GM13976 (cell line): ENCODE data around the gene TMEM72.

Experiments
- DNase-seq: peaks from one replicate; pipeline ENCODE4 v3.0.0; 2012; ENCODE audit warnings: low spot score
- in situ Hi-C: fragments of 300-500 bp; cut with MboI; formaldehyde crosslinking; loops from one replicate; pipeline ENCODE4 v1.12.0; 2022; ENCODE audit warnings: low sequenced_read_pairs, mixed read lengths, inconsistent platforms; ENCODE audit not compliant: unreplicated experiment
- TF ChIP-seq, protein P1 (sequence below): IDR thresholded peaks from 2 replicates; pipeline ENCODE4 v1.5.1; 2012; ENCODE audit warnings: borderline replicate concordance, mild to moderate bottlenecking; ENCODE audit not compliant: insufficient read depth; ENCODE audit errors: extremely low read depth, missing control alignments, control extremely low read depth

The TMEM72 gene

DNA sequence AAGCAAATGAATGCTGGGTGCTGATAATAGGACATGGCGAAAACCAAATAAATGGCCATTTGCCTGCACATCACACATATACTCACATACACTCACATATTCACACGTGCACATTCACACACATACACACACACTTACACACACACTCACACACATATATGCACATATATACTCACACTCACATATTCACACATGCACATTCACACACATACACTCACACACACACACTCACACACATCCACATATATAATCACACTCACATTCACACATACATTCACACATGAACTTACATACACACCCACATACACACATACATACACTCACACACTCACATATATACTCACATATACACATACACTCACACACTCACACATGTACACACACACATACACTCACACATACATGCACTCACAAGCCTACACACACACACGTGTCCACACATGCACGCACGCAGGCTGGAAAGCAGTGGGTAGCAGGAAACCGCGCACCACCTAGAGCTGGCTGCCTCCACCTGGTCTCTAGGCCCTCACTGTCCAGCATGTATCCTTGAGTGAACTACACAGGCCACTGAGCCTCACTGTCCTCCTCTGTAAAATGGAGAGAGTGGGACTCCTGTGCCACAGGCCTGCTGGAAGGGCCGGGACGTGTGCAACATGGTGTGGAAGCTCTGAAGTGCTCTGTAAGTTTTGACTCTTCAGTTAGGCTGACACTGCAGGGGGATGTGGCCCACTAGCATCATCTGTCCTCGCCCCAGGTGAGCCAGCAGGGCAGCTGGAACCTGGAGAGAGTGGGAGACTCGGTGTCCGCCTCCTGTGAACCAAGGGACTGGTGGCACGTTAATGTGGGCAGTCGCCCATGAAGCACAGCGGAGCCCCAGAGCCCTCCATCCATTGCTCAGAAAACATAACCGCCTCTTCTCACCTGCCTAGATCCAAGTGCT, 14.9 kb downstream of the TMEM72 start:
- in situ Hi-C loops: loop anchor here (10.0 kb wide), 1 partner anchor 49 kb away; the partner anchor contains the start of gene DEPP1
- no peak for DNase-seq
- TF ChIP-seq, protein P1, sequence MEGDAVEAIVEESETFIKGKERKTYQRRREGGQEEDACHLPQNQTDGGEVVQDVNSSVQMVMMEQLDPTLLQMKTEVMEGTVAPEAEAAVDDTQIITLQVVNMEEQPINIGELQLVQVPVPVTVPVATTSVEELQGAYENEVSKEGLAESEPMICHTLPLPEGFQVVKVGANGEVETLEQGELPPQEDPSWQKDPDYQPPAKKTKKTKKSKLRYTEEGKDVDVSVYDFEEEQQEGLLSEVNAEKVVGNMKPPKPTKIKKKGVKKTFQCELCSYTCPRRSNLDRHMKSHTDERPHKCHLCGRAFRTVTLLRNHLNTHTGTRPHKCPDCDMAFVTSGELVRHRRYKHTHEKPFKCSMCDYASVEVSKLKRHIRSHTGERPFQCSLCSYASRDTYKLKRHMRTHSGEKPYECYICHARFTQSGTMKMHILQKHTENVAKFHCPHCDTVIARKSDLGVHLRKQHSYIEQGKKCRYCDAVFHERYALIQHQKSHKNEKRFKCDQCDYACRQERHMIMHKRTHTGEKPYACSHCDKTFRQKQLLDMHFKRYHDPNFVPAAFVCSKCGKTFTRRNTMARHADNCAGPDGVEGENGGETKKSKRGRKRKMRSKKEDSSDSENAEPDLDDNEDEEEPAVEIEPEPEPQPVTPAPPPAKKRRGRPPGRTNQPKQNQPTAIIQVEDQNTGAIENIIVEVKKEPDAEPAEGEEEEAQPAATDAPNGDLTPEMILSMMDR: no peak

DNA sequence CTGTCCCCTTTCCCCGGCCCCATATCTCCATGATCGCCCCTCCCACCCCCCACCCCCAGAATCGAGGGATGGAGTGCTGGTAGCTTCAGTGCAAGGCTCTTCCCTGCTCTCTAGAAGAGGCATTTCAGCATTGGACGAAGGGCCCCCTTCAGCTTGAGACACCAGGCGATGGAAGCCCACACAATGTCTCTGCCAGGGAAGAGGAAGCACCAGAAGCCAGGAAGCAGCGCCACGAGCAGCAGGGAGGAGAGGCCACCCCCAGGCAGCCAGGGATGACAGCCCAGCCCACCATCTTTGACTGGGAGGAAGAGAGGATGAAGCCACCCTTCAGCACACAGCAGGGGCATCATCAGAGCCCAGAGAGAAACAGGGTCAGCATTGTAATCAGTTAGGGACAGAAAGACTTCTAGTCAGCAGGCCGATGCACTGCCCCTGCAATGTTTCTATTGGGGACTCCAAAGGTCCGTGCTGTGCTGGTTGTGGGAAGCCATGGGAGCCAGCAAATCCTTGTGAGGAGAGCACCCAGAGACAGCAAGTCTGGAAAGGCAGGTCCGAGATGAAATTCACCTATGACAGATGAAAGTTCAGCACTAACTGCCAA, 15.7 kb downstream of the TMEM72 start:
- in situ Hi-C loops: loop anchor here (10.0 kb wide), 1 partner anchor 48 kb away; the partner anchor contains the start of gene DEPP1

DNA sequence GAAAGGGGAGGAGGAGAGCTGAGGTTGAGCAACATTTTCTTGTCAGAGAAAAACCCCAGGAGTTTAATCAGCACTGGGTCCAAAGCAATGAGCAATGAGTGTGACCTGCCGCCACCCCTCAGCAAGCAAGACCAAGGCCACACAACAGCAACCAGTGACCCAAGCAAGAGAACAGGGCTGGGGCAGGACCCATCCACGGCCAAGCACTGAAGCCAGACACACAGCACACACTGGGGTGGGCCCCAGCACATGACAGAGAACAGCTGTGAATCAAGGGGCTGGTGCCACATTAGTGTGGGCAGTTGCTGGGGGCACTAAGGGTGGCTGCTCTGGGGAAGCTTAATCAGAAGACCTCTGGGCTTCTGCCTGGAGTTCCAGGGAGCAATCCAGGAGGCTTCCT, 16.2 kb downstream of the TMEM72 start:
- no peak for DNase-seq
- in situ Hi-C loops: loop anchor here (10.0 kb wide), 1 partner anchor 47 kb away; the partner anchor contains the start of gene DEPP1
- TF ChIP-seq, protein P1: no peak

More for the DNA sequence above, 15.7 kb downstream of the TMEM72 start:
- TF ChIP-seq, protein P1: no peak
- no peak for DNase-seq

DNA sequence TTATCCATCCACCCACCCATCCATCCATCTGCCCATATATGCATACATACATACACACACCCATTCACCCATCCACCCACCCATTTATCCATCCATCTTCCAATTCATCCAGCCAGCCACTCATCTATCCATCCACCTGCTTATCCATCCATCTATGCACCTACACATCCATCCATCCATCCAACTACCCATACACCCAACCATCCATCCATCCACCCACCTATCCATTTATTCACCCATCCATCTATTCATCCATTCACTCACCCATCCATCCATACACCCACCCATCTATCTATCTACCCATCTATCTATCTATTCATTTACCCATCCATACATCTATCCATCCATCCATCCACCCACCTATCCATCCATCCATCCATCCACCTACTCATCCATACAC, 17.3 kb downstream of the TMEM72 start:
- in situ Hi-C loops: loop anchor here (10.0 kb wide), 1 partner anchor 46 kb away; the partner anchor contains the start of gene DEPP1
- DNase-seq: no peak
- TF ChIP-seq, protein P1: no peak

DNA sequence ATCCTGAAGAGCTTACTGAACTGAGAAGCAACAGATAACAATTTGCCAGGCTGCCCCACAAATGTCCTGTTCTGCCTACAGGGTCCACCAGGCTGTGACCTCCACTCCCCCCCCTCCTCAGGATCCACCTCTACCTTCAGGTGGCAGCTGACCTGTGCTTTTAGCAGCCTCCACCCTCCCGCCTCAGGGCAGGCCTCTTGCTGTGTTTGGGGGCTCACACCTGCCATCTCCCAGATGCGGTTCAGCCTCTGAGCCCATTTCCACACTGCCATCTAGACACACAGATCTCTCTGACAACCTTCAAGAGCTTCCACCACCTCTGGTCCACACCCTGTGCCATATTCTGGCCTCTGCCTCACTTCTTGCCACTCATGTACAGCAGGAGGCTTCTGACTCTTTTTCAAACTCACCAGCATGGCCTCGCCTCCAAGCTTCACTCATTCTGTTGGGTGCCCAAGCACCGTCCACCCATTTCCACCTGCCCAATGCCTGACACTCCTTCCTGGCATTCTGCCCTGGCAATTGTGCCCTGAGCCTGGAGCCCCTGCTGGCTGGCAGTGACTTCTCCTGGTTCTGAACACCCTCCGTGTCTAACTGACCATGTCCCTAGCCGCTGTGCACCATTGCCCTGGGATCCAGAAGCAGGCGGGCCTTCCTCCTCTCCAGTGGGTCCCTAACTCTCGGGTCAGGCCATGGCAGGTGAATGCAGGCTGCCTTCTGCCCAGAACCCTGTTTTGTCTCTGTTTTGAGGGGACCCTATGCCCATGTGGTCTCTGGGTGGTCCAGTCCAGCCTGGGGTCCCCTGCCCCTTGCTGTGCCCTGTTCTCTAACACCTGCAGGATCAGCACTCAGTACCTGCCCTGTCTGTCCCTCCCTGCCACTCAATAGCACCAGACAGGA, 18.5 kb downstream of the TMEM72 start:
- in situ Hi-C loops: loop anchor here (10.0 kb wide), 1 partner anchor 45 kb away; the partner anchor contains the start of gene DEPP1
- TF ChIP-seq, protein P1: no peak
- DNase-seq: no peak
